B cell (primary cell): ENCODE results near the gene CYB5RL.

Experiments used
- EZH2 ChIP-seq: IDR thresholded peaks from 2 replicates; pipeline ENCODE4 v1.6.1; 2012; ENCODE audit warnings: borderline replicate concordance, low read depth, mild to moderate bottlenecking, moderate library complexity, low read length; ENCODE audit not compliant: insufficient read depth, poor library complexity, severe bottlenecking
- TF ChIP-seq, protein P1 (sequence below): fragments of 200-600 bp; IDR thresholded peaks from one replicate; pipeline ENCODE4 v1.8.0; 2022; ENCODE audit warnings: antibody characterized with exemption, mild to moderate bottlenecking

GRCh38 chr1:54174106-54174505 is 25.7 kb downstream of the CYB5RL start:
- TF ChIP-seq, protein P1, sequence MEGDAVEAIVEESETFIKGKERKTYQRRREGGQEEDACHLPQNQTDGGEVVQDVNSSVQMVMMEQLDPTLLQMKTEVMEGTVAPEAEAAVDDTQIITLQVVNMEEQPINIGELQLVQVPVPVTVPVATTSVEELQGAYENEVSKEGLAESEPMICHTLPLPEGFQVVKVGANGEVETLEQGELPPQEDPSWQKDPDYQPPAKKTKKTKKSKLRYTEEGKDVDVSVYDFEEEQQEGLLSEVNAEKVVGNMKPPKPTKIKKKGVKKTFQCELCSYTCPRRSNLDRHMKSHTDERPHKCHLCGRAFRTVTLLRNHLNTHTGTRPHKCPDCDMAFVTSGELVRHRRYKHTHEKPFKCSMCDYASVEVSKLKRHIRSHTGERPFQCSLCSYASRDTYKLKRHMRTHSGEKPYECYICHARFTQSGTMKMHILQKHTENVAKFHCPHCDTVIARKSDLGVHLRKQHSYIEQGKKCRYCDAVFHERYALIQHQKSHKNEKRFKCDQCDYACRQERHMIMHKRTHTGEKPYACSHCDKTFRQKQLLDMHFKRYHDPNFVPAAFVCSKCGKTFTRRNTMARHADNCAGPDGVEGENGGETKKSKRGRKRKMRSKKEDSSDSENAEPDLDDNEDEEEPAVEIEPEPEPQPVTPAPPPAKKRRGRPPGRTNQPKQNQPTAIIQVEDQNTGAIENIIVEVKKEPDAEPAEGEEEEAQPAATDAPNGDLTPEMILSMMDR = no peak
- TF ChIP-seq EZH2 = no peak
